ENCODE data around the gene AUP1. TPM values are rescaled to one million over a fixed set of nuclear protein-coding genes. Genes with fewer than 3 reads are reported as not detected.

Gene AUP1
- total RNA-seq, 2 donors from 2014 or later = 76.3 to 88.9 TPM

DNA sequence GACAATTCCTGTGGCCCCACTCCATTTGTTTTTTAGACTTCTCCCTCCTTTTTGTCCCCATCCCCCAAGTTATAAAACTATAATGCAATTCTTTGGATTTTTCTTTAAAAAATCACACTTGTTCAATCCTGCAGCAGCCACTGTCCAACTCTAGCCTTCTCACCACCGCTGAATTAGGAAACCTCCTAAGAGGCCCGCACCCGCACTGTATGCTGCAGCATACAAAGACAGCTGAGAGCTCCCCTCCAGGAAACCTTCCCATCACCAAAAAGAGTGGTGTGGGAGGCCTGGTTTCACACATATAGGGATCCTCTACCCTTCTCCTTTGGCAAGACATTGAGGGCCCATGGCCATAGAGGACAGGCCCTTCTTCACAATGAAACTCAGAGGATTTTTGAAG is 24.9 kb downstream of the AUP1 start:
- H3K4me1 Mint-ChIP-seq = peaks cover 41% of the 10 kb centered on the region
- H3K9me3 ChIP-seq (ENCODE audit: control insufficient read depth, low read length) = no peaks in the 10 kb centered on the region
- no peak overlapping the region for H3K27ac ChIP-seq (ENCODE audit: low read depth, low read length)
- peaks cover 11% of the 10 kb centered on the region for H3K36me3 ChIP-seq (ENCODE audit: control insufficient read depth, insufficient read depth, low read length)
- H3K27me3 ChIP-seq (ENCODE audit: control insufficient read depth, insufficient read depth, low read length, poor library complexity, severe bottlenecking) = peaks cover 64% of the 10 kb centered on the region
- TF ChIP-seq, protein P1, sequence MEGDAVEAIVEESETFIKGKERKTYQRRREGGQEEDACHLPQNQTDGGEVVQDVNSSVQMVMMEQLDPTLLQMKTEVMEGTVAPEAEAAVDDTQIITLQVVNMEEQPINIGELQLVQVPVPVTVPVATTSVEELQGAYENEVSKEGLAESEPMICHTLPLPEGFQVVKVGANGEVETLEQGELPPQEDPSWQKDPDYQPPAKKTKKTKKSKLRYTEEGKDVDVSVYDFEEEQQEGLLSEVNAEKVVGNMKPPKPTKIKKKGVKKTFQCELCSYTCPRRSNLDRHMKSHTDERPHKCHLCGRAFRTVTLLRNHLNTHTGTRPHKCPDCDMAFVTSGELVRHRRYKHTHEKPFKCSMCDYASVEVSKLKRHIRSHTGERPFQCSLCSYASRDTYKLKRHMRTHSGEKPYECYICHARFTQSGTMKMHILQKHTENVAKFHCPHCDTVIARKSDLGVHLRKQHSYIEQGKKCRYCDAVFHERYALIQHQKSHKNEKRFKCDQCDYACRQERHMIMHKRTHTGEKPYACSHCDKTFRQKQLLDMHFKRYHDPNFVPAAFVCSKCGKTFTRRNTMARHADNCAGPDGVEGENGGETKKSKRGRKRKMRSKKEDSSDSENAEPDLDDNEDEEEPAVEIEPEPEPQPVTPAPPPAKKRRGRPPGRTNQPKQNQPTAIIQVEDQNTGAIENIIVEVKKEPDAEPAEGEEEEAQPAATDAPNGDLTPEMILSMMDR (conservative IDR thresholded peaks at IDR 0.05) = no peak
- H3K4me3 Mint-ChIP-seq = peak overlapping the region; percentile 68
- WGBS, 2 experiments (ENCODE audit: insufficient coverage in 1 of 2, insufficient read length in 1 of 2) = 93% methylated on average over 3 of the region's 3 CpGs
- peaks cover 22% of the 10 kb centered on the region for H3K36me3 Mint-ChIP-seq (ENCODE audit: low read depth)
- no peaks in the 10 kb centered on the region for H3K9me3 Mint-ChIP-seq
- peaks cover 67% of the 10 kb centered on the region for H3K27me3 Mint-ChIP-seq (ENCODE audit: insufficient read depth)
- no peak overlapping the region for H3K4me3 ChIP-seq (ENCODE audit: low read length)
- no peak for DNase-seq
- H3K9ac ChIP-seq (ENCODE audit: extremely low read depth, low read length, poor library complexity, severe bottlenecking) = no peak overlapping the region
- no peak overlapping the region for H3K27ac Mint-ChIP-seq
- peaks cover 4% of the 10 kb centered on the region for H3K4me1 ChIP-seq (ENCODE audit: control insufficient read depth, insufficient read depth, low read length)

DNA sequence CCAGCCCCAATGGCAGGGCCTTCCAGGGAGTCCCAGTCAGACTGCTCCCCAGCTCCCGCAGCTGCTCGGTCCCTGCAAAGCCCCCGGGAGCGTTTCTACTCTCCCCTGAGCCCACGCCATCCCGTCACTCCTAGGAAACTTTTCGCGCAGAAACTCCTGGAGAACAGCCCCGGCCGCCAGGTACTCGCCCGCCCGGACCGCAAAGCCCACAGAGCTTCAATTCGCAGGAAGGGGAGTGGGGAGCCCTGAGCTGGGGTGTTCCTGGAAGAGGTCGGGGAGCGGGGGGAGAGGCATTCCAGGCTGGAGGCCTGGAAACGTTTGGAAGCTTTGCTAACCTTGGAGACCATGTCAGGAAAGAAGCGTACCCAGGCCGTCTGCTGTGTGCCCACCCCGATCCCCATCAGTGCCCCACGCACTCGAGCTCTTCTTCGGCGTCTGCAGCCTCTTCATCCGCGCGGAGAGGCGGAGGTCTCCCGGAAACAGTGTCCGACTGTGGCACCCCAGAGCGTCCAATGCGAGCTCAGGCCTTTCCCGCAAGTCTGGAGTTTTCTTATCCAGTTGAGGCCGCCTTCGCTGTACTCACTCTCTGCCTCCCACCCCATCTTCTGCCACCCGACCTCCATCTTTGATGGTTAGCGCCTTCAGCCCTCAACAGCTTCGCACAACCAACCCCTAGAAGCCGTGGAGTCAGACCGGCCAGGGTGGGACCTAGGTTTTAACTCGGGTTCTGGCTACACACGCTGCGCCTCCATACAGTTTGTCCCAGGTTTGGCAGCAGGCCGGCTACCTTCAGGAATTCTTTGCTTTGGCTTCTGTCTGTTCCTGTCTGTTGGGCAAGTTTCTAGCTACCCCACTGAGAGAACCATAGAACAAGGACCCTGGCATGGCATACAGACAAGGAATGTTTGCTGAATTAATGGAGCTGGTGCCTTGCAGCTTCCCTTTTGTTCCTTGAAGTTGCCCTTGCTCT is 25.7 kb downstream of the AUP1 start:
- Histone ChIP-seq H3K36me3 (ENCODE audit: control insufficient read depth, insufficient read depth, low read length) (peaks cover 11% of the 10 kb centered on the region), H3K4me1 (ENCODE audit: control insufficient read depth, insufficient read depth, low read length) (peaks cover 4% of the 10 kb centered on the region), H3K27me3 (ENCODE audit: control insufficient read depth, insufficient read depth, low read length, poor library complexity, severe bottlenecking) (peaks cover 71% of the 10 kb centered on the region), H3K9me3 (ENCODE audit: control insufficient read depth, low read length) (no peaks in the 10 kb centered on the region), H3K27ac (ENCODE audit: low read depth, low read length) (no peak overlapping the region), H3K4me3 (ENCODE audit: low read length) (peak overlapping the region; percentile 76), H3K9ac (ENCODE audit: extremely low read depth, low read length, poor library complexity, severe bottlenecking) (no peak overlapping the region)
- DNase-seq = peak; percentile 58
- peak overlapping the region; percentile 64 for H3K27ac Mint-ChIP-seq
- 77 to 85% methylated on average over 31 to 45 of the region's 45 CpGs for WGBS, 2 experiments (ENCODE audit: insufficient coverage in 1 of 2, insufficient read length in 1 of 2)
- H3K27me3 Mint-ChIP-seq (ENCODE audit: insufficient read depth) = peaks cover 74% of the 10 kb centered on the region
- TF ChIP-seq, protein P1 (conservative IDR thresholded peaks at IDR 0.05) = no peak
- H3K4me3 Mint-ChIP-seq = peak overlapping the region; percentile 68
- peaks cover 22% of the 10 kb centered on the region for H3K36me3 Mint-ChIP-seq (ENCODE audit: low read depth)
- H3K9me3 Mint-ChIP-seq = no peaks in the 10 kb centered on the region
- H3K4me1 Mint-ChIP-seq = peaks cover 40% of the 10 kb centered on the region

DNA sequence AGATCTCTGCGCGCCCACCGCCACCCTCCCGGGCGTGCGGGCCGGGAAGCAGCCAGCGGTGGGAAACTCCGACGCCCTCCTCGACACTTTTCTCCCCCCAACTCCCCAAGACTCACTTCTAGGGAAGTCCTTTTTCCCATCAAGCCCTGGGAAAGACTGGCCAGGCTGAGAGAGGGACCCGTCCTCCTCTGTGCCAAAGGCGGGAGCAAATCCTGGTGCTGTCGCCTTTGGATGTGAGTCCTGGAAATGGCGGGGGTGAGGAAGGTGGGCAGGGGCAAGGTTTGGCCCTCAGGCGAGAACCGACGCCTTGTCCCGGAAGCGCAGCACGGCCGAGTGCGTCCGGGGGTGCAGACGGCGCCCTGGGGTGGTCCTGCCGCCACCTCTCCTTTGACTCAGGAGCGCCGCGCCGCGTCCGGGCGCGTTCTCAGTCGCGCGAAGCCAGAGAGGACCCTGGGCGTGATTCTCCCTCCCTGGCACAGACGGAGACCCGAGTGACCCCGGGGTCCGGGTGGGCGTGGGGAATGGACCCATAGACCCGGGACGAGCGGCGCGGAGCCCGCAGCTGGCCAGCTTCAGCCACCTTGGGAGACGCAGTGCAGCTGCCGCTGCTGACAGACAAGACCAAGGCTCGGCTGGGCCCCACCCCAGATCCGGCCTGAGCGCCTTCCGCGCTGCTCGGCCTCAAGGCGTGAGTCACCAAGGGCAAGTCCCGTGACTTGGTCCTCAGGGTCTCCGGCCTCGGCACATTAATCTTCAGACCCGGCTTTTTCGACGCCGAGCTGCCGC is 26.6 kb downstream of the AUP1 start:
- Histone ChIP-seq H3K27ac (ENCODE audit: low read depth, low read length) (no peak overlapping the region), H3K9me3 (ENCODE audit: control insufficient read depth, low read length) (no peaks in the 10 kb centered on the region), H3K27me3 (ENCODE audit: control insufficient read depth, insufficient read depth, low read length, poor library complexity, severe bottlenecking) (peaks cover 80% of the 10 kb centered on the region), H3K36me3 (ENCODE audit: control insufficient read depth, insufficient read depth, low read length) (peaks cover 11% of the 10 kb centered on the region), H3K4me1 (ENCODE audit: control insufficient read depth, insufficient read depth, low read length) (peaks cover 4% of the 10 kb centered on the region), H3K4me3 (ENCODE audit: low read length) (peak overlapping the region; percentile 76), H3K9ac (ENCODE audit: extremely low read depth, low read length, poor library complexity, severe bottlenecking) (no peak overlapping the region)
- Mint-ChIP-seq H3K4me3 (peak overlapping the region; percentile 68), H3K27me3 (ENCODE audit: insufficient read depth) (peaks cover 77% of the 10 kb centered on the region), H3K9me3 (no peaks in the 10 kb centered on the region), H3K36me3 (ENCODE audit: low read depth) (peaks cover 22% of the 10 kb centered on the region), H3K4me1 (peaks cover 36% of the 10 kb centered on the region), H3K27ac (peak overlapping the region; percentile 78)
- TF ChIP-seq, protein P1 (conservative IDR thresholded peaks at IDR 0.05) = peak; percentile 36
- DNase-seq = peak; percentile 90
- WGBS, 2 experiments (ENCODE audit: insufficient coverage in 1 of 2, insufficient read length in 1 of 2) = 8 to 9% methylated on average over 34 to 67 of the region's 67 CpGs

All from endodermal cell (in vitro differentiated cells).